Left ventricle myocardium inferior (tissue), 1 donor: ENCODE measurements around the gene ZDHHC15. TPM values are rescaled to one million over a fixed set of nuclear protein-coding genes. Genes with fewer than 3 reads are reported as not detected.
"Not testable (repeated sequence)": the region's sequence is repeated elsewhere in the genome, so short reads cannot be mapped to it uniquely, and the experiment has no call there.

Experiments used
- DNase-seq: peaks from one replicate; pipeline ENCODE4 v3.0.0-alpha.2; 2020
- H3K27ac ChIP-seq: fragments of 200-600 bp; replicated peaks from 2 replicates; pipeline ENCODE4 v1.8.0; 2021
- H3K27me3 ChIP-seq: fragments of 200-600 bp; 2 replicates; pipeline ENCODE4 v1.8.0; 2021; ENCODE audit warnings: low read depth
- H3K36me3 ChIP-seq: fragments of 200-600 bp; 2 replicates; pipeline ENCODE4 v1.8.0; 2021
- H3K4me1 ChIP-seq: fragments of 200-600 bp; 2 replicates; pipeline ENCODE4 v1.8.0; 2021
- H3K4me3 ChIP-seq: fragments of 200-600 bp; 2 replicates; pipeline ENCODE4 v1.8.0; 2021; ENCODE audit warnings: mild to moderate bottlenecking, moderate library complexity
- H3K9me3 ChIP-seq: fragments of 200-600 bp; replicated peaks from 2 replicates; pipeline ENCODE4 v1.8.0; 2021
- CTCF ChIP-seq: fragments of 200-600 bp; IDR thresholded peaks from 2 replicates; pipeline ENCODE4 v1.8.0; 2021; ENCODE audit warnings: antibody characterized with exemption, mild to moderate bottlenecking, borderline replicate concordance
- intact Hi-C: fragments of 100-400 bp; cut with micrococcal nuclease; formaldehyde crosslinking; loops from one replicate; pipeline ENCODE4 v1.11.0; 2022
- total RNA-seq: library from RNA; stranded (reverse); fragmentation: NEBNext Ultra II Directional; extraction: Animal tissue kit (Norgen Biotek cat#: 25700); gene quantifications from one replicate; pipeline ENCODE4 v1.2.1, GENCODE V29; 2021
- donor health status: DM: no; HTN: yes; CAD: no; lungs with severe emphysema.

ZDHHC15 gene
- total RNA-seq, 1 donor from 2014 or later = 3.1 TPM

GRCh38 chrX:75483933-75484332 lies 38.9 kb downstream of the ZDHHC15 start:
- peaks cover 16% of the 10 kb centered on the region for H3K9me3 ChIP-seq
- H3K27ac ChIP-seq = no peak overlapping the region
- TF ChIP-seq CTCF = no peak
- no peaks in the 10 kb centered on the region for H3K27me3 ChIP-seq
- no peaks in the 10 kb centered on the region for H3K4me1 ChIP-seq
- DNase-seq = no peak
- no peaks in the 10 kb centered on the region for H3K36me3 ChIP-seq
- intact Hi-C loops = no loop called here
- no peak overlapping the region for H3K4me3 ChIP-seq

- H3K9me3 ChIP-seq = peaks cover 44% of the 10 kb centered on the region
- H3K27ac ChIP-seq, H3K4me3 ChIP-seq, H3K27me3 ChIP-seq, H3K36me3 ChIP-seq, intact Hi-C loops, H3K4me1 ChIP-seq, DNase-seq: not testable (repeated sequence)
Observed at GRCh38 chrX:75461780-75462179, 61.1 kb downstream of the ZDHHC15 start.

- Histone ChIP-seq H3K4me3 (no peak overlapping the region), H3K27ac (no peak overlapping the region), H3K36me3 (no peaks in the 10 kb centered on the region), H3K9me3 (no peaks in the 10 kb centered on the region), H3K4me1 (no peaks in the 10 kb centered on the region), H3K27me3 (no peaks in the 10 kb centered on the region)
- intact Hi-C loops = no loop called here
- no peak for DNase-seq
- no peak for TF ChIP-seq CTCF
Observed at GRCh38 chrX:75421688-75422230, 101.1 kb downstream of the ZDHHC15 start.

GRCh38 chrX:75407153-75407552 lies 115.7 kb downstream of the ZDHHC15 start:
- H3K36me3 ChIP-seq, H3K4me3 ChIP-seq, DNase-seq, H3K27me3 ChIP-seq, intact Hi-C loops, H3K4me1 ChIP-seq, H3K27ac ChIP-seq: not testable (repeated sequence)
- peaks cover 12% of the 10 kb centered on the region for H3K9me3 ChIP-seq

- no peak for DNase-seq
- Histone ChIP-seq H3K9me3 (peaks cover 15% of the 10 kb centered on the region), H3K27me3 (no peaks in the 10 kb centered on the region), H3K36me3 (no peaks in the 10 kb centered on the region), H3K4me1 (no peaks in the 10 kb centered on the region), H3K4me3 (no peak overlapping the region), H3K27ac (no peak overlapping the region)
- intact Hi-C loops = no loop called here
- no peak for TF ChIP-seq CTCF
Observed at GRCh38 chrX:75390470-75390869, 132.4 kb downstream of the ZDHHC15 start.

GRCh38 chrX:75369721-75370120 lies 153.1 kb downstream of the ZDHHC15 start:
- Histone ChIP-seq H3K36me3 (no peaks in the 10 kb centered on the region), H3K4me3 (no peak overlapping the region), H3K27ac (no peak overlapping the region), H3K9me3 (peaks cover 5% of the 10 kb centered on the region), H3K27me3 (no peaks in the 10 kb centered on the region), H3K4me1 (no peaks in the 10 kb centered on the region)
- intact Hi-C loops = no loop called here
- no peak for DNase-seq
- no peak for TF ChIP-seq CTCF

- Histone ChIP-seq H3K4me3 (no peak overlapping the region), H3K36me3 (no peaks in the 10 kb centered on the region), H3K9me3 (peaks cover 7% of the 10 kb centered on the region), H3K27ac (no peak overlapping the region), H3K27me3 (no peaks in the 10 kb centered on the region), H3K4me1 (no peaks in the 10 kb centered on the region)
- TF ChIP-seq CTCF = no peak
- intact Hi-C loops = no loop called here
- no peak for DNase-seq
Observed at GRCh38 chrX:75366861-75367260, 156.0 kb downstream of the ZDHHC15 start.
